ENCODE measurements around the gene COL8A1. TPM values are rescaled to one million over a fixed set of nuclear protein-coding genes. Genes with fewer than 3 reads are reported as not detected.

Gene COL8A1
- total and polyA plus RNA-seq, 3 donors from 2014 or later, result 1.1 to 11.5 (median 1.3) TPM

GRCh38 chr3:99700631-99701268, 62.4 kb downstream of the COL8A1 start:
- Histone ChIP-seq H3K9me3 (no peaks in the 10 kb centered on the region), H3K27me3 (no peaks in the 10 kb centered on the region), H3K4me3 (no peak overlapping the region), H3K4me1 (no peaks in the 10 kb centered on the region), H3K27ac (no peak overlapping the region), H3K36me3 (ENCODE audit: low read depth, missing control alignments) (no peaks in the 10 kb centered on the region)
- no peak for DNase-seq
- WGBS, 2 donors, result 80 to 82% methylated on average over 8 of the region's 8 CpGs
- no peak for TF ChIP-seq POLR2A (IDR thresholded peaks at IDR 0.05)
- TF ChIP-seq CTCF (IDR thresholded peaks at IDR 0.05), result no peak
- intact Hi-C loops (cut with DNase I; ENCODE audit: low total_unique reads), result no loop called here

GRCh38 chr3:99702953-99703943, 64.9 kb downstream of the COL8A1 start:
- intact Hi-C loops (cut with DNase I; ENCODE audit: low total_unique reads), result no loop called here
- TF ChIP-seq CTCF (IDR thresholded peaks at IDR 0.05), result no peak
- TF ChIP-seq POLR2A (IDR thresholded peaks at IDR 0.05), result no peak
- Histone ChIP-seq H3K27ac (no peak overlapping the region), H3K9me3 (no peaks in the 10 kb centered on the region), H3K4me1 (no peaks in the 10 kb centered on the region), H3K4me3 (no peak overlapping the region), H3K36me3 (ENCODE audit: low read depth, missing control alignments) (no peaks in the 10 kb centered on the region), H3K27me3 (no peaks in the 10 kb centered on the region)
- no peak for DNase-seq
- WGBS, 2 donors, result 85 to 87% methylated on average over 7 of the region's 7 CpGs

GRCh38 chr3:99704417-99704816, 66.0 kb downstream of the COL8A1 start:
- no peaks in the 10 kb centered on the region for H3K36me3 ChIP-seq (ENCODE audit: low read depth, missing control alignments)
- H3K4me3 ChIP-seq, result no peak overlapping the region
- DNase-seq, result no peak
- WGBS, 2 donors, result 57 to 68% methylated on average over 2 of the region's 2 CpGs
- intact Hi-C loops (cut with DNase I; ENCODE audit: low total_unique reads), result no loop called here
- no peak overlapping the region for H3K27ac ChIP-seq
- H3K4me1 ChIP-seq, result no peaks in the 10 kb centered on the region
- H3K9me3 ChIP-seq, result no peaks in the 10 kb centered on the region
- no peaks in the 10 kb centered on the region for H3K27me3 ChIP-seq
- TF ChIP-seq CTCF (IDR thresholded peaks at IDR 0.05), result no peak

GRCh38 chr3:99706410-99706809, 68.0 kb downstream of the COL8A1 start:
- TF ChIP-seq CTCF (IDR thresholded peaks at IDR 0.05) (no peak), POLR2A (IDR thresholded peaks at IDR 0.05) (no peak)
- H3K4me3 ChIP-seq, result no peak overlapping the region
- H3K9me3 ChIP-seq, result no peaks in the 10 kb centered on the region
- no peaks in the 10 kb centered on the region for H3K4me1 ChIP-seq
- H3K36me3 ChIP-seq (ENCODE audit: low read depth, missing control alignments), result no peaks in the 10 kb centered on the region
- H3K27ac ChIP-seq, result no peak overlapping the region
- no peak for DNase-seq
- H3K27me3 ChIP-seq, result no peaks in the 10 kb centered on the region
- 39 to 45% methylated on average over 1 of the region's 1 CpG for WGBS, 2 donors
- intact Hi-C loops (cut with DNase I; ENCODE audit: low total_unique reads), result no loop called here

Data from testis (tissue), 3 donors.